Measurements from ENCODE around the gene KIAA1755.

Gene KIAA1755, protein sequence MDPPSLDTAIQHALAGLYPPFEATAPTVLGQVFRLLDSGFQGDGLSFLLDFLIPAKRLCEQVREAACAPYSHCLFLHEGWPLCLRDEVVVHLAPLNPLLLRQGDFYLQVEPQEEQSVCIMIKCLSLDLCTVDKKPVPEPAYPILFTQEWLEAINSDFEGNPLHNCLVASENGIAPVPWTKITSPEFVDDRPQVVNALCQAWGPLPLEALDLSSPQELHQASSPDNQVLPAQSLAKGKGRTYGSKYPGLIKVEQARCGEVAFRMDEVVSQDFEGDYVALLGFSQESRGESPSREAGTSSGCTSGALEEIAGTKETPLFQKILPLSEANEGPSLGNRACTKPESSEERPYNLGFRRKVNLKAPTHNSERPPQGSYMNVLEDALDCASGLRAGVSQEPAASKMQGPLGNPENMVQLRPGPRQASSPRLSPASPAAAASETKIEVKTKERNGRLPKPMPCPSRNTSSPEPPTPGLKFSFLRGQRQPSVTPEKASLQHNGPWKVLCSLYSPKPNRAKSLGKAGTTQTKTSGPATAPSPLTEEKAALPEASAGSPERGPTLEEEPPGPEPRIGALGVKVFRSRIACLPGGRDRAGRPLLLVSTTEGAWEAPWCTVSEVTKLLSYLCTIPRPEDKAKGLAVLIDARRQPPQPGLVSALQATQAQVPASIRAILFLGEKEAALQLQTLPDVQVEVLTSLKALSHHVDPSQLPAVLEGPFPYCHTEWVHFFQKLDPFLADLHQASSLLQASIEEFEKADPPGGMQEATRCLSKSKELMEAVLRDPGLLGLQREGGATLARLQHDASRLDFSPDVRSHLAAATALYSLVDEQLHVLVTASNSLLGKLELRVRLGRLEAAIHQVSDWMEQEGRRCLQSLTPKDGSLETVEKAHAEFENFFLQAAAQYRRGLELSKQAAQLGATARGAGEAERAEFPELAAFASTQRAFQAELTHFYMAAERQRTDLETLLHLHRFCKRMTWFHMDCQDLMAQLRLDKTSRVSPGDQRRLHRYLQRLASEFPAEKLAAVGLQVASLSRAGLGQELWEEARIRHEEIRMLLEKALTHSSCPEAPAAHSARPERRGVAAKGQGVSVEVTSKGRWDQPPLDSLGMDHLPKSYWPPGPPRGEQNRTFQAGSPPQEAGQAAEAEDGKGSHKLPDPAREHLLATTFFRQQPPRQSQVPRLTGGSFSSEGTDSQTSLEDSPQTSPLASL

DNA sequence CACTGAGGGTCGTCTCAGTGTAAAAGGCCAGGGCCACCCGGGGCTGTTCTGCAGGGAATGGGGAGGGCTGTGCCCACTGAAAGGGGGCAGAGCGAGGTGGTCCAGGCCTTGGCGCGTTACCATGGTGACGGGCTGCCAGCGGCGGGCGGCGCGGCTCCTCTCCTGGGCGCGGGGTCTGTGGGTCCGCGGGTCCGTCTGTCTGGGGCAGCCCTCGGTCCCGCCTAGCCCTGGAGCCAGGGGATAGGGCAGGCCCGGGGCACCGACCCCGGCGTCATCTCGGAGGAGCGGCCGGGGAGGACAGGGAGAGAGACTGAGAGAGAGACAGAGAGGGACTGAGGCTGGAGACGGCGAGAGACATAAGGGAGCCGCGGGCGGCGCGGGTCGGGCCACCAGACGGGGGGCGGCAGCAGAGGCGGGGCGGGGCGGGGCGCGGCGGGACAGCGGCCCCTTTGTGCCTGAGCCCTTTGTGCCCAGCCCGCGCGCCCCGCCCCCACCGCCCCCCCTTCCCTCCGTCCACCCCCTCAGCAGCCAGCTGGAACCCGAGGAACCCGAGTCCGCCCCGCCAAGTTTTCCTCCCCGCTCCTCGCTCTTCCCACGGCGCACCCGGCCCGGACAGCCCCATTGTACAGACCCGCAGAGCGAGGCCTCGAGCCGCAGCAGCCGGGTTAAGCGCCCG is at the start of gene KIAA1755:
TSS of gene KIAA1755 (minus strand) at position 358 of the 676 bp plus-strand sequence. CDS start at position 123, 235 bp downstream.
- no peak for DNase-seq (ENCODE audit: low read depth in 2 of 2)

DNA sequence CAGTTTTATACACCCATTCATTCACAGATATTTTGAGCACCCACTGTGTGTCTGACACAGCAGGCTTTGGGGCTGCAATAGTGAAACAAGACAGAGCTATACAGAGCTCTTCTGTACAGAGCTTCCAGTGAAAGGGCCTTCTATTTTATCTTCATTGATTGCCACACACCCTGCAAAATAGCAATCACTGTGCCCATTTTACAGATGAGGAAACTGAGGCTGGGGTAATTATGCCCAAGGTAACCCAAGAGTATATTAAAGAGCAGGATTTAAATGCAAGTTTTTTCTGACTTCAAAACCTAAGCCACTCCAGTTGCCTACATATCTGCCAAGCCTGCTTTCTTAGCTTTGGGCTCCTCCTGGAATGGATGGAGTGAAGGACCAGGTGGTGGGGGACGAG is 47.9 kb upstream of the KIAA1755 start:
- no peak for DNase-seq (ENCODE audit: low read depth in 2 of 2)

- DNase-seq (ENCODE audit: low read depth in 2 of 2), result no peak
Measured at GRCh38 chr20:38308047-38308438, 47.5 kb upstream of the KIAA1755 start.

- no peak for DNase-seq (ENCODE audit: low read depth in 2 of 2)
Measured at GRCh38 chr20:38307371-38308046, 47.0 kb upstream of the KIAA1755 start.

DNA sequence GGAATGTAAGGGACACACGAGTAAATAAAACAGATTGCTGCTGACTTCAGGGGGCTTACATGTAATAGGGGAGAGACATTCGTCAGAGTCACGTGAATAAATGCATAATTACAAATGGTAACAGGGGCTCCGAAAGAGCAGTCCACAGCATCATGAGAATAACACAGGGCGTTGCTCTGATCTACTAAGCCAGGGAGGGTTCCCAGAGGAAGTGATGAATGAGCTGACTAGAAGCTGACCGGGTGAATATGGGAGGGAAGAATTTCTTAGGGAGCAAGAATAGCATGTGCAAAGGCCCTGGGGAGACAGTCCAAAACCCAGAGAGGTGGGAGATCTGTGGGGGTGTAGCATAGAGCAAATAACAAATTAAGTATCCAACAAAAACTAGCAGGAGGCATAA is 45.8 kb upstream of the KIAA1755 start:
- DNase-seq (ENCODE audit: low read depth in 2 of 2), result no peak

DNA sequence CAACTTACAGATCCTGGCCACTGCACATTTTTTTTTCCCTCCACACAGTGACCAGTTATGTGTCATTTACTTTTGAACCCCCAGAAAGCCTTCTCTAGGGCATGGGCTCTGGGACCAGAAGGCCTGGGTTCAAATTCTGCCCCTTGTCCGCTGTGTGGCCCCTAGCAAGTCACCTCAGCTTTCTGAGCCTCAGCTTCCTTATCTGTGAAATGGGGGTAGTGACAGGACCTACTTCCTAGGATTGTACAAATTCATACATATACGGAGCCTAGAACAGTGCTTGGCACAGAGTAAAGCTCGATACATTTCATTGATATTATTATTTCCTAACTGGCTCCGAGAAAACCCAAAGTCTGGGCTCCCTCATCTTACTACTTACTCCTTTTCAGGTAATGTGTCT is 45.0 kb upstream of the KIAA1755 start:
- no peak for DNase-seq (ENCODE audit: low read depth in 2 of 2)

- peak in 1 of 2 donors; percentile 27 for DNase-seq (ENCODE audit: low read depth in 2 of 2)
Measured at GRCh38 chr20:38304845-38305447, 44.4 kb upstream of the KIAA1755 start.

GRCh38 chr20:38303908-38304379 is 43.4 kb upstream of the KIAA1755 start, which contains the start of gene BPI:
BPI (plus strand) TSS chr20:38304156; CDS start chr20:38304224, 68 bp downstream.
- DNase-seq (ENCODE audit: low read depth in 2 of 2), result no peak

DNA sequence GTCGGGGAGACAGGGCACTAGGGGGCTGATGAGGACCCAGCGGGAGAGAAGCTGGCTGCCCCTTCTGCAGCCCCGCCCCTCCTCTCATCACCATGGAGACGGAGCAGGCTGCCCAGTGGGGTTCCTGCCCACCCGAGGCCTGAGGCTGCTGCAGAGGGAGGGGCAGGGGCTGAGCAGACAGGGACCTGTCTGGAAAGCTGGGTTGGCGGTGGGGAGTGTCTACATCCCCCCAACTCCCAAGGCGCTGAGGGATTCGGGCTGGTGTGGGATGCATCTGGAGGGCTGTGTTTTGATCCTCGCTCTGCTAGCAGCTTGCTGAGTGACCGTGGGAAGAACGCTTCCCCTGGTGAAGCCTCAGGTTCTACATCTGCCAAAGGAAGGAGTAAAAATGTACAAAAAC is 42.3 kb upstream of the KIAA1755 start:
- DNase-seq (ENCODE audit: low read depth in 2 of 2), result no peak

DNA sequence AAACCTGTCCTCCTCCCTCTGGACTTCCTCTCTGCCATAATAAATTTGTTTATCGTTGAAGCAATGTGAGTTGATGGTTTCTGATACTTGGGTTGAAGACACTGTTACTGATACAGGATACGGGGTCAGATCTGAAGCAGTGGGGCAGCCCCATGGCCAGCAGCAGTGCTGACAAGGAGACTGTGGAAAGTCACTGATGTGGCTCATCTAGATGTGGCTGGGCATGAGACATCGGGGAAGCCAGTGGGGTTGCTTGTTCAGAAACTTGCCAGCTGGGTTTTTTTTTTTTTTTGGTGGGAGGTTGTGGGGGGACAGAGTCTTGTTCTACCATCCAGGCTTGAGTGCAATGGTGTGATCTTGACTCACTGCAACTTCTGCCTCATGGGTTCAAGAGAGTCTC is 40.8 kb upstream of the KIAA1755 start:
- DNase-seq (ENCODE audit: low read depth in 2 of 2), result no peak

DNA sequence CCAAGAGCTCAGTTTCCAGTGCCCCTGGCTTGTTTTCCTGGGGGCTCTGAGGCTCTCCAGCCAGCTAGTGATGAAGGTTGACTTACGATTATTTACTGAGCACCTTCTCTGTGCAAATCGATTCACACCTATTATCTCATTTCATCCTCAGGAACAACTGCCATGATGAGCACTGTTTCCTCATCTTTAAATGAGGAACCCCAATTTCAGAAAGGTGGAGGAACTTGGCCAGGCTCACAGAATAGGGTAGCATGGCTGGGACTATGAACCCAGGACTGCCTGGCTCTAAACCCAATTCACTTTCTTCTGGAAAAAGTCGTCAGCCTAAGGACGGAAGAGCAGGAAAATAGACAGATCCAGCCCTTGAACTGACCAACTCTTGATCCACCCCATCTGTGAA is 39.9 kb upstream of the KIAA1755 start:
- DNase-seq (ENCODE audit: low read depth in 2 of 2), result no peak

DNA sequence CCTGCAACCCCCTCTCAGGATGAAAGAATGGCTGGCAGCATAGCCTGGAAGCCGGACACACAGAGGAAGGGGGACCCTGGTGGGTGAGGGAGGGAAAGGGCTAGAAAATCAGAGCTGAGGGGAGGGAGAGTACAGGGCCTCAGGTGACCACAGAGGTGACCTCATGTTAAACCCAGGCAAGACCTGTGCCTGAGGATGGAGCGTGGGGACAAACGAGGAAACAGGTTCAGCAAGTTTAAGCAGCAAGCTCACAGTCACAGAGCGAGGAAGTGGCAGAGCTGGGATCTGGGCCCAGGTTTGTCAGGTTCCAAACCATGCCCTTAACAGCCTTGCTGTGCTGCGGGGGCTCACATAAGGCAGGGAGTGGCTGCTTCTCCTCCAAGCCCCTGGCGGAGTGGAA is 39.4 kb upstream of the KIAA1755 start:
- DNase-seq (ENCODE audit: low read depth in 2 of 2), result no peak

DNA sequence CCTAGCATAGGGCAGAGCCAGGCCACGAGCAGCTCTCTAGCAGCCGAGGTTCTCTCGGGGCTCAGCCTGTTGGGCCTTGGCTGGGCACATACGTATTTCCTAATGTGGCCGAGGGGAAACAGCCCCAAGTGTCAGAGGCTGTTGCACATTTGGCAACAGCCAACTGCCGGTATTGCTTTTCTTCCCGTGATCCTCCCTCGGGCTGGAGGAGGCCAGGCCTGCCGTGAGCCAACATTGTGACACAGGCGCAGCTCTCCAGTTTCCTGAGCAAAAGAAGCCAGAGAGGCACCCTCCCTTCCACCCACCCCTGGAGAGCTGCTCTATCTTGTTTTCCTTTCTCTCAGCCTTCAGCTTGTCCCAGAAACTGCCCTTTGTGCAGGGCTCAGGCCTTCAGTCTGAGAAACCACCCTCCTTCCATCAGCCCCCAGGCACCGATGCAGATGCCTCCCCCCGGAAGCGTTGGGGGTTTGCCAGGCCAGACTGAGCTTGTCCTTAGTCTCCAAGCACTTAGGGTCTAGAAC is 38.3 kb upstream of the KIAA1755 start:
- DNase-seq (ENCODE audit: low read depth in 2 of 2), result no peak

DNA sequence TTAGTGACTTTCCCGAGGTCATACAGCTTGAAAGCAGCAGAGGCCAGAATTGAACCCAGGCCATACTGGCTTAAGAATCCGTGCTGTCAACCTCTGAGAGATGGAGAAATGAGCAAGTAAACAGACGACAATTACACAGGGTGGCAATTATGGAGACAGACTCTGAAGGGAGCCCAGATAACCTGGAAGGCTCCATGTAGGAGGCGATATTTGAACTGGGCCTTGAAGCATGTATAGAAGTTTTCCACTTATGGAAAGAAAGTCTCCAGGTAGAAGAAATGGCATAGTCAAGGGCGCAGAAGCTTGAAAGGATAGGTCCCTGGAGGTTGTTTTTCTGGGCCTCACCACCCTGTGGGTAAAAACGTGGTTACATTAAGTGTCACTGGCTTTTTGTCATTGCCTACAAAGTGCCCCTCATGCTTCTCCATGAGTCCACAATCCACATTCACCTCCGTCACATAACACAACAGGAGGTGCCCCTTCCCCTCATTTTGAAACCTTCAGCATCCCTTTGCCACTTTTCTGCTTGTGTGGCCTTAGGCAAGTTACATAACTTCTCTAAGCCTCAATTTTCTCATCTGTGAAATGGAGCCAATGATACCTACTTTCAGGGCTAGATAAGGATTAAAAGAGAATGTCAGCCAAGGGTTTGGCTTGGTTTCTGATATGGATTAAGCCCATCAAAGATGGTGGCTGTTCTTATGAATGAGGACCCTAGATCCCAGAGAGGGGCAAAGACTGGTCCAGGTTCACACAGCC is 37.6 kb upstream of the KIAA1755 start:
- DNase-seq (ENCODE audit: low read depth in 2 of 2), result no peak

- no peak for DNase-seq (ENCODE audit: low read depth in 2 of 2)
Measured at GRCh38 chr20:38296433-38296832, 35.9 kb upstream of the KIAA1755 start.

- DNase-seq (ENCODE audit: low read depth in 2 of 2), result no peak
Measured at GRCh38 chr20:38295811-38296210, 35.3 kb upstream of the KIAA1755 start.

DNA sequence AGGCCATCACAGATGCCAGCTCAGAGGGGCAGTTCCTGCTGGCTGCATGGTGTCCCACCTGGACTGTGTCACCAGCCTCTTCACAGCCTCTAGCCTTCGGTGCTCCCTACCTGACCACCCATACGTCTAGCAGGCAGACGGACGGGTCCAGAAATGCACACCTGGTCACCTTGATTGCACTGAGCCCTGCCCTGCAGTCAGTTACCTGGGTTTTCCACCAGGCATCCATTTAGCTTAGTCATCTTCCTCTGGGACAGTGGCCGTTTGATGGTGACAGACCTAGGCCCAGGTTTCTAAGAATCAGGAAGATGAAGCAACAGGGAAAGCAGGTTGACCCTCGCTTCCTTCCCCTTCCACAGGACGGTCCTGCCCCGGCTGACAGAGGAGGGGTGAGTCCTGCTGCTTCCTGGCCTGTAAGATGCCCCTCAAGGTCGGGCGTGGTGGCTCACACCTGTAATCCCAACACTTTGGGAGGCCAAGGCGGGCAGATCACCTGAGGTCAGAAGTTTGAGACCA is 33.6 kb upstream of the KIAA1755 start:
- DNase-seq (ENCODE audit: low read depth in 2 of 2), result no peak

GRCh38 chr20:38293491-38294065 is 33.0 kb upstream of the KIAA1755 start:
- DNase-seq (ENCODE audit: low read depth in 2 of 2), result no peak

- no peak for DNase-seq (ENCODE audit: low read depth in 2 of 2)
Measured at GRCh38 chr20:38291966-38292365, 31.4 kb upstream of the KIAA1755 start.
